ENCODE measurements around the gene HGFAC.

Gene HGFAC

DNA sequence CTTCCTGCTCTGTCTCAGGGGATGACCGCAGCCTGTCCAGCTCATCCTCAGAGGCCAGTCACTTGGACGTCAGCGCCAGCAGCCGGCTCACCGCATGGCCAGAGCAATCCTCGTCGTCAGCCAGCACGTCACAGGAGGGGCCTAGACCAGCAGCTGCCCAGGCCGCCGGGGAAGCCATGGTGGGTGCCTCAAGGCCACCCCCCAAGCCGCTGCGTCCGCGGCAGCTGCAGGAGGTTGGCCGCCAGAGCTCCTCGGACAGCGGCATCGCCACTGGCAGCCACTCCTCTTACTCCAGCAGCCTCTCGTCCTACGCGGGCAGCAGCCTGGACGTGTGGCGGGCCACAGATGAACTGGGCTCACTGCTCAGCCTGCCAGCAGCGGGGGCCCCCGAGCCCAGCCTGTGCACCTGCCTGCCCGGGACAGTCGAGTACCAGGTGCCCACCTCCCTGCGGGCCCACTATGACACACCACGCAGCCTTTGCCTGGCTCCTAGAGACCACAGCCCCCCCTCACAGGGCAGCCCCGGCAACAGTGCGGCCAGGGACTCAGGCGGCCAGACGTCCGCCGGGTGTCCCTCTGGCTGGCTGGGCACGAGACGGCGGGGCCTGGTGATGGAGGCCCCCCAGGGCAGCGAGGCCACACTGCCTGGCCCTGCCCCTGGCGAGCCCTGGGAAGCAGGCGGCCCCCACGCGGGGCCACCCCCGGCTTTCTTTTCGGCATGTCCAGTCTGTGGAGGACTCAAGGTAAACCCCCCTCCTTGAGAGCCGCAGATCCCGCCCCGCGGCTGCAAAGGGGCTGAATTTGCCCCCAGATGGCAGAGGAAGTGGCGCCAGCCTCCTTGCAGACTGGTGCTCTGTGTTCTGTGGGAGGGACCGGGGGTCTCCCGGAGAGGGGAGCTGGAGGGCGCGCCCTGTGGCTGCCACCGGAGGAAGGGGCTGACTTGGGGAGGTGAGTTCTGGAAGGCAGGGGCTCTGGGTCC, 51.3 kb downstream of the HGFAC start:
- no peak for DNase-seq (ENCODE audit: low read depth)
- TF ChIP-seq, protein P1, sequence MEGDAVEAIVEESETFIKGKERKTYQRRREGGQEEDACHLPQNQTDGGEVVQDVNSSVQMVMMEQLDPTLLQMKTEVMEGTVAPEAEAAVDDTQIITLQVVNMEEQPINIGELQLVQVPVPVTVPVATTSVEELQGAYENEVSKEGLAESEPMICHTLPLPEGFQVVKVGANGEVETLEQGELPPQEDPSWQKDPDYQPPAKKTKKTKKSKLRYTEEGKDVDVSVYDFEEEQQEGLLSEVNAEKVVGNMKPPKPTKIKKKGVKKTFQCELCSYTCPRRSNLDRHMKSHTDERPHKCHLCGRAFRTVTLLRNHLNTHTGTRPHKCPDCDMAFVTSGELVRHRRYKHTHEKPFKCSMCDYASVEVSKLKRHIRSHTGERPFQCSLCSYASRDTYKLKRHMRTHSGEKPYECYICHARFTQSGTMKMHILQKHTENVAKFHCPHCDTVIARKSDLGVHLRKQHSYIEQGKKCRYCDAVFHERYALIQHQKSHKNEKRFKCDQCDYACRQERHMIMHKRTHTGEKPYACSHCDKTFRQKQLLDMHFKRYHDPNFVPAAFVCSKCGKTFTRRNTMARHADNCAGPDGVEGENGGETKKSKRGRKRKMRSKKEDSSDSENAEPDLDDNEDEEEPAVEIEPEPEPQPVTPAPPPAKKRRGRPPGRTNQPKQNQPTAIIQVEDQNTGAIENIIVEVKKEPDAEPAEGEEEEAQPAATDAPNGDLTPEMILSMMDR (IDR thresholded peaks at IDR 0.05; ENCODE audit: low read length, missing control alignments) = no peak
- no peak overlapping the region for H3K4me3 ChIP-seq (replicated peaks; ENCODE audit: low read depth, low read length)

DNA sequence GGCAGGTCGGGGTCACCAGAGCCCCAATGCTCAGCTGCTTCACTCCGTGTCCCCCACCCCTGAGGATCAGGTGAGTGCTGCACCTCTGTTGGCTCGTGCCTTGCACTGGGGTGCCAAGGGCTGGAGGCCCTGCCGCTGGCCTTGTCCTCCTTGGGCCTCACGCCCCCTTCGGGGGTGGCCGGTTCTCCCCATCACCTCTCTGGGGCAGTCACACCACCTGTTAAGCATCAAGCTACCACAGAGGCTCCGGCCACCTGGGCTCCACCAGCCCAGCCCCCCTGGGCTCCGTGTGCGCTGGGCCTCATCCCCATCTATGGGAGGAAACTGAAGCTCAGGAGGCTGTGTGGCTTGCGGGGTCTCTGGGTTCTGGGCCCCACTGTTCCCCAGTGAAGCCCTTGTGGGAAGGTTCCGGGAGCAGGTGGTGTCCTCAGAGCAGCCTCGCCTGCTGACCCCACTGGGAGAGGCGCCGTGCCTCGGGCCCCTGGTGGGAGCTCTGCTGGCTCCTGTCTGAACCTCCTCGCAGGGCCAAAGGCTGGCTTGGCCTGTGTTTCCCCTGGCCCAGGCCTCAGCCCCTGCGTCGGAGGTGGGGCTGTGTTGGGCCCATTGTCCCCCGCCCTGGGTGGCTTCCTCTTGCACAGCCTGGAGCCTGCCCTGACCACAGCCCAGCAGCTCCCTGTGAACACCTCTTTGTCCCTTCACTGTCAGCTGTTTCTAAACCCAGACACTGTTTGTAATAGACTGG, 52.1 kb downstream of the HGFAC start:
- no peak for DNase-seq (ENCODE audit: low read depth)
- TF ChIP-seq, protein P1 (IDR thresholded peaks at IDR 0.05; ENCODE audit: low read length, missing control alignments) = no peak
- no peak overlapping the region for H3K4me3 ChIP-seq (replicated peaks; ENCODE audit: low read depth, low read length)

DNA sequence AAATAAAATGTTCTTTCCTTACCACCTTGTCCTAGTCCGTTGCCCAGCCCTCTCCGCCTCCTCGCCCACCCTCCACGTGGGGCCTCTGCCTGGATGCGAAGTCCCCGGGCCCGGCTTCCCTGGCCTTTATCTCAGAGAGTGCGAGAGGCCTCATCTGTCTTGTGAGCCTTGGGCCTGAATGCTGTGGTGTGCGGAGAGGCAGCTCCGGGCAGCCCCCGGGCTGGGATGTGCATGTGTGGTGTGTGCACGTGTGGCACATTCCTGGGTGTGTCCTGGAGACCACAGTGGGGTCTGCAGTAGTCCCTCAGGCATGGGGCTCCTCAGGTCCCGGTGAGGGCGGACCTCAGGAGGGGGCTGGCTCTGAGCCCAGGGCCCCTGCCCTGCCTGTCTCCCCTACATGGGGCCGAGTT, 52.7 kb downstream of the HGFAC start:
- H3K4me3 ChIP-seq (replicated peaks; ENCODE audit: low read depth, low read length) = no peak overlapping the region
- TF ChIP-seq, protein P1 (IDR thresholded peaks at IDR 0.05; ENCODE audit: low read length, missing control alignments) = no peak

DNA sequence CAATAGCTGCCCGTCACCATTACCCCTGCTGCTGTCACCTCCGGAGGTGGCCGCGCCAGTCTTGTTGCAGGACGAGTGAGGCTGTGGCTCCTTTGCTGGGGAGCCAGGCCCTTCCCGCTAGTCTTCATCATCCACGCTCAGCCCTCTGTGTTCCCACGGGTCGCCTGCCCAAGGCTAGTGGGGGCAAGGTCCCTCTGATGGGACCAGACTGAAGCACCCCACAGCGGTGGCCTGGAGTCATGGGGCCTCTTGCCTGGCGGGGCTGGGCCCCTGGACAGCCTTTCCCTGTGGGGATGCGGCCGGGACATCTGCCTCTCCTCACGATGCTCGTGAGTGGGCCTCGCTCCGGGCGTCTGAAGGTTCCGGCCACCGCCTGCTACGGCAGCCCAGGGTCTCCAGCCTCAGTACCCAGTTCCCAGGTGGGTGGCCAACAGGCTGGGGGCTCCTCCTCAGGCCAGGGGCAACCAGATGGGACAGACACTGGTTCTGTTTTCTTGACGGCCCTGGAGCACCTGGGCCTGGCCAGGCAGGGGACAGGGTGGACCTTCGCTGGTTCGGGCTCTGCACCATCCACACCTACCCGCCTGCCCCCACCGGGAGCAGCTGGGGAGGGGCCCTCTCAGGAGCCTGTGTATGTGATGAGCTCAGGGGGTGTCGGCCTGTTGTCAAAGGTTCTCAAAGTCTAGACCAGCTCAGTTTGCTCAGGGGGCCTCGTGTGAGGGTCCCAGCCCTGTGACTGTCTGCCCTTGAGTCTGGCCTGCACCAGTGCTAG, 53.6 kb downstream of the HGFAC start:
- TF ChIP-seq, protein P1 (IDR thresholded peaks at IDR 0.05; ENCODE audit: low read length, missing control alignments) = no peak
- no peak for DNase-seq (ENCODE audit: low read depth)
- H3K4me3 ChIP-seq (replicated peaks; ENCODE audit: low read depth, low read length) = no peak overlapping the region

More for the DNA sequence above, 52.7 kb downstream of the HGFAC start:
- DNase-seq (ENCODE audit: low read depth) = no peak

DNA sequence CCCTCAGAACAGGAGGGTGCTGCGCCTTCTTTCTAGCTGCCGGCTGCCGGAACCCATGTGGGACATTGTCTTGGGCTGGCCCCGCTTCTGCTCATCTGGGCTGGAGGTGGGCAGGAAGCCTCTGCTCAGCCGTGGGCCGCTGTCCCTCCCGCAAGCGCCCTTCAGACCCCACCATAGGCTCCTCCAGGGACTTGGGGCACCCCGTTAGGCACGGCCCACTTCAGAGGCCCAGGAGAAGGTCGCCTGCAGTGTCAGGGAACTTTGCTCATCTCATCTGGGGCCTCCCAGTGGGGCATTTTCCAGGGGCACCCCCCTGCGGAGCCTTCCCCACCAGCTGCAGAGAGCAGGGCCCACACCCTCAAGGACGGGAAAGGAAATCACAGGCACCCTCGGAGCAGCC, 54.3 kb downstream of the HGFAC start:
- no peak for DNase-seq (ENCODE audit: low read depth)
- TF ChIP-seq, protein P1 (IDR thresholded peaks at IDR 0.05; ENCODE audit: low read length, missing control alignments) = no peak
- H3K4me3 ChIP-seq (replicated peaks; ENCODE audit: low read depth, low read length) = no peak overlapping the region

DNA sequence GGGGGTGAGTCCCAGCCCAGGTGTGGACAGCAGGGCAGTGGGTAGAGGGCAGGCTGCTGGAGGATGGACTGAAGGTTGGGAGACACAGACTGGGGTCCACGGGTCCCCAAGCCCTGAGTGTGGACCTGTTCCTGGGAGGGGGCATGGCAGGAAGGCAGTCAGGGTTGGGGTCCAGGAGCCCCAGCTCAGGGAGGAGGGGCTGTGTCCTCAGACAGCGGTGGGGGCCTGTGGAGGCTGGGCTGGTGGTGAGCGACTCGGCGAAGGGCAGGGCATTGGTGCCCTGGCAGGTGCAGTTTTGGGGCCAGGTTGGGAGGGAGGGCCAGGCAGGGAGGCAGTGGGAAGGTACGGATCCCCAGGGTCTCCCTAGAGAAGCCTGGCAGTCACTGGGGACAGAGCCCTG, 55.3 kb downstream of the HGFAC start:
- TF ChIP-seq, protein P1 (IDR thresholded peaks at IDR 0.05; ENCODE audit: low read length, missing control alignments) = no peak
- DNase-seq (ENCODE audit: low read depth) = no peak
- no peak overlapping the region for H3K4me3 ChIP-seq (replicated peaks; ENCODE audit: low read depth, low read length)

Data from fibroblast of pulmonary artery (primary cell).